Parathyroid adenoma (tissue), 2 donors: ENCODE results near the gene RAB4B.
"Not testable (repeated sequence)": the region's sequence is repeated elsewhere in the genome, so short reads cannot be mapped to it uniquely, and the experiment has no call there.

Experiments used
- H2AFZ ChIP-seq: fragments of 300-600 bp; sonication (generic); one replicate; pipeline ENCODE4 v1.7.0; 2017; ENCODE audit warnings: antibody characterized with exemption, mild to moderate bottlenecking
- H3K27ac ChIP-seq: fragments of 300-600 bp; sonication (generic); one replicate; pipeline ENCODE4 v1.7.0; 2017
- H3K27me3 ChIP-seq: fragments of 300-600 bp; sonication (generic); one replicate; pipeline ENCODE4 v1.7.0; 2017; ENCODE audit warnings: low read length; ENCODE audit not compliant: control insufficient read depth, insufficient read depth
- H3K36me3 ChIP-seq: fragments of 300-600 bp; sonication (generic); one replicate; pipeline ENCODE4 v1.7.0; 2017; ENCODE audit warnings: low read length; ENCODE audit not compliant: control insufficient read depth, insufficient read depth
- H3K4me1 ChIP-seq: fragments of 300-600 bp; sonication (generic); one replicate; pipeline ENCODE4 v1.7.0; 2017; ENCODE audit warnings: control low read depth
- H3K4me2 ChIP-seq: fragments of 300-600 bp; sonication (generic); one replicate; pipeline ENCODE4 v1.7.0; 2017; ENCODE audit warnings: low read length
- H3K4me3 ChIP-seq: fragments of 300-600 bp; sonication (generic); one replicate; pipeline ENCODE4 v1.7.0; 2017; ENCODE audit warnings: low read depth, low read length
- H3K79me2 ChIP-seq: fragments of 300-600 bp; sonication (generic); one replicate; pipeline ENCODE4 v1.7.0; 2017; ENCODE audit warnings: control low read depth
- H3K9ac ChIP-seq: fragments of 300-600 bp; sonication (generic); one replicate; pipeline ENCODE4 v1.7.0; 2017; ENCODE audit warnings: mild to moderate bottlenecking
- H3K9me3 ChIP-seq: fragments of 300-600 bp; sonication (generic); one replicate; pipeline ENCODE4 v1.7.0; 2017; ENCODE audit warnings: low read length; ENCODE audit not compliant: control insufficient read depth
- TF ChIP-seq, protein P1 (sequence below): fragments of 300-600 bp; sonication (generic); IDR thresholded peaks from one replicate; pipeline ENCODE4 v1.7.0; 2017; ENCODE audit warnings: antibody characterized with exemption, mild to moderate bottlenecking
- donor health status: primary hyperparathyroidism.

RAB4B gene

DNA sequence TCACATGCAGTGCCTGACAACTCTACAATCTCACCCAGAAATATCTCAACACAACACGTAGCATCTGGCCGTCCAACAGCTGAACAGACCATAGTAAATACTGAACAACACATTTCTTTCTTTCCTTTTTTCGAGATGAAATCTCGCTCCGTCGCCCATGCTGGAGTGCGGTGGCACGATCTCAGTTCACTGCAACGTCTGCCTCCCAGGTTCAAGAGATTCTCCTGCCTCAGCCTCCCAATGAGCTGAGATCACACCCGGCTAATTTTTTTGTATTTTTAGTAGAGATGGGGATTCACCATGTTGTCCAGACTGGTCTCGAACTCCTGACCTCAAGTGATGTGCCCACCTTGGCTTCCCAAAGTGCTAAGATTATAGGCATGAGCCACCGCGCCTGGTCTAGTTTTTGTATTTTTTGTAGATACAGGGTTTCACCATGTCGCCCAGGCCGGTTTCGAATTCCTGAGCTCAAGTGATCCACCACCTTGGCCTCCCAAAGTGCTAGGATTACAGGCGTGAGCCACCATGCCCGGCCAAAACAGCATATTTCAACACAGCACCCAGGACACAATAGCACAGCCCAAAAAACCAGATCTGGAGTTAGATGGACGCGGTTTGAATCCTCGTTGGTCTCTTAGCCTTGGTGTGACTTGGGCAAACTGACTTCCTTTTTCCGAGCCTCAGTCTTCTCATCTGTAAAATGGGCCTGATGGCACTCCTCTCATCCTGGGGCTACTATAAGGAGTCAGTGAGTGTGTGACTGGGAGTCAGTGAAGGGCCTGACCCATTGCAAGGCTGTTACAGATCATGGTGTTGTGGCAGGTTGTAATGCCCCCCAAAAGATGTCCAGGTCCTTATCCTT, 49.6 kb downstream of the RAB4B start:
- TF ChIP-seq, protein P1, sequence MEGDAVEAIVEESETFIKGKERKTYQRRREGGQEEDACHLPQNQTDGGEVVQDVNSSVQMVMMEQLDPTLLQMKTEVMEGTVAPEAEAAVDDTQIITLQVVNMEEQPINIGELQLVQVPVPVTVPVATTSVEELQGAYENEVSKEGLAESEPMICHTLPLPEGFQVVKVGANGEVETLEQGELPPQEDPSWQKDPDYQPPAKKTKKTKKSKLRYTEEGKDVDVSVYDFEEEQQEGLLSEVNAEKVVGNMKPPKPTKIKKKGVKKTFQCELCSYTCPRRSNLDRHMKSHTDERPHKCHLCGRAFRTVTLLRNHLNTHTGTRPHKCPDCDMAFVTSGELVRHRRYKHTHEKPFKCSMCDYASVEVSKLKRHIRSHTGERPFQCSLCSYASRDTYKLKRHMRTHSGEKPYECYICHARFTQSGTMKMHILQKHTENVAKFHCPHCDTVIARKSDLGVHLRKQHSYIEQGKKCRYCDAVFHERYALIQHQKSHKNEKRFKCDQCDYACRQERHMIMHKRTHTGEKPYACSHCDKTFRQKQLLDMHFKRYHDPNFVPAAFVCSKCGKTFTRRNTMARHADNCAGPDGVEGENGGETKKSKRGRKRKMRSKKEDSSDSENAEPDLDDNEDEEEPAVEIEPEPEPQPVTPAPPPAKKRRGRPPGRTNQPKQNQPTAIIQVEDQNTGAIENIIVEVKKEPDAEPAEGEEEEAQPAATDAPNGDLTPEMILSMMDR: no peak
- Histone ChIP-seq H3K36me3 (no peaks in the 10 kb centered on the region), H3K27me3 (no peaks in the 10 kb centered on the region), H3K79me2 (no peaks in the 10 kb centered on the region), H2AFZ (no peak overlapping the region), H3K4me2 (no peak overlapping the region), H3K27ac (no peak overlapping the region), H3K9me3 (no peaks in the 10 kb centered on the region), H3K4me1 (no peaks in the 10 kb centered on the region), H3K4me3 (no peak overlapping the region), H3K9ac (no peak overlapping the region)

DNA sequence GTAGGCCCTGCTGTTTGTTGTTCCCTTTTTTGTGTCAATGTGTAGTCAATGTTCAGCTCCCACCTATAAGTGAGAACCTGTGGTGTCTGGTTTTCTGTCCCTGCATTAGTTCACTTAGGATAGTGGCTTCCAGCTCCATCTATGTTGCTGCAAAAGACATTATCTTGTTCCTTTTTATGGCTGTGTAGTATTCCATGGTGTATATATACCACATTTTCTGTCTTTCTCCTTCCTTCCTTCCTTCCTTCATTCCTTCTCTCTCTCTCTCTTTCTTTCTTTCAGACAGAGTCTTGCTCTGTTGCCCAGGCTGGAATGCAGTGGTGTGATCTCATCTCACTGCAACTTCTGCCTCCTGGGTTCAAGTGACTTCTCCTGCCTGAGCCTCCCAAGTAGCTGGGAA, 51.2 kb downstream of the RAB4B start:
- Histone ChIP-seq H3K27ac (no peak overlapping the region), H3K4me3 (no peak overlapping the region), H2AFZ (no peak overlapping the region), H3K4me2 (no peak overlapping the region), H3K79me2 (no peaks in the 10 kb centered on the region), H3K36me3 (no peaks in the 10 kb centered on the region), H3K9ac (no peak overlapping the region), H3K4me1 (no peaks in the 10 kb centered on the region), H3K27me3 (no peaks in the 10 kb centered on the region), H3K9me3 (no peaks in the 10 kb centered on the region)
- TF ChIP-seq, protein P1: no peak

DNA sequence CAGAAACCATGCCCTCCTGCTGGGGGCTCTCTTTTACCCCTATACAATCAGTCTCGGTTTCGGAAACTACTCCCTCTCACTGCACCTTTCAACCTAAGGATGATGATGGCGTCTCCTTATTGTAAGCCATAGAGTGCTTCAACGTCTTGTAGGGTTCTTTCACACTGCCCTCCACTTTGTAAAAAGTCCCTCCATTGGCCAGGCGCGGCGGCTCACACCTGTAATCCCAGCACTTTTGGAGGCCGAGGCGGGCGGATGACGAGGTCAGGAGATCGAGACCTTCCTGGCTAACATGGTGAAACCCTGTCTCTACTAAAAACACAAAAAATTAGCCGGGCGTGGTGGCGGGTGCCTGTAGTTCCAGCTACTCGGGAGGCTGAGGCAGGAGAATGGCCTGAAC, 52.7 kb downstream of the RAB4B start:
- not testable (repeated sequence) for H3K9me3 ChIP-seq, H3K27me3 ChIP-seq, H3K9ac ChIP-seq, H3K4me2 ChIP-seq, H3K4me1 ChIP-seq, H3K4me3 ChIP-seq, H2AFZ ChIP-seq, H3K79me2 ChIP-seq, H3K27ac ChIP-seq, H3K36me3 ChIP-seq

DNA sequence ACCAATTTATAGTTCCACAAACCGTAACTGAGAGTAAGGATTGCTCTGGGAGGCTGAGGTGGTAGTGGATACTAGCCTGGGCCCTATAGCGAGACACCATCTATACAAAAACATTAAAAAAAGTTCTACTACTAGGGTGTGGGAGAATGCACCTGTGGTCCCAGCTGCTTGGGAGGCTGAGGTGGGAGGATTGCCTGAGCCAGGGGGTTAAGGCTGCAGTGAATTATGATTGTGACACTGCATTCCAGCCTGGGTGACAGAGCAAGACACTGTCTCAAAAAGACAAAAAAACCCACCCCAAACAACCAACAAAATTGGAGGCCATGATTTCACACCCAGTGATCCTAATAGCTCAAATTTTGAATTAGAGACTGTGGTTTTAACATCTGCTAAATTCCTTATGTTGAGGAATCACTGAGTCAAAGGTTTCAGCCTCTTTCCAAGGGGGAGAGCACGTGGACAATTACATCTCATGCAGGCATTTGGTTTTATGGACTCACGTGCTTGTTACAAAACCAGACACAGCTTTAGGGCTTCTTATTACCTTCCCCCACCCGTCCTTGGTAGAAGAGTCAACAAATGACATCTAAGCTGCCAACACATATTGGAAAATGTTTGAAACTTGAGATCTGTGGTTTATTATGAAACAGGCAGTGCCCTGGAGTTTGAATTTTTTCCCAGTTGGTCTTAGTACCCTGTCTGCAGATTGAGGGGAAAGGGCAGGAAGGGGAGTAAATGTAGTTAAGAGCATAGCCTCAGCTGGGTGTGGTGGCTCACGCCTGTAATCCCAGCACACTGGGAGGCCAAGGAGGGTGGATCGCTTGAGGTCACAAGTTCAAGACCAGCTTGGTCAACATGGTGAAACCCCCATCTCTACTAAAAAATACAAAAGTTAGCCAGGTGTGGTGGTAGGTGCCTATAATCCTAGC, 53.7 kb downstream of the RAB4B start:
- Histone ChIP-seq H3K36me3 (no peaks in the 10 kb centered on the region), H3K9ac (no peak overlapping the region), H3K79me2 (no peaks in the 10 kb centered on the region), H2AFZ (peak overlapping the region; percentile 34), H3K4me3 (no peak overlapping the region), H3K27ac (peak overlapping the region; percentile 22), H3K27me3 (no peaks in the 10 kb centered on the region), H3K4me1 (no peaks in the 10 kb centered on the region), H3K9me3 (no peaks in the 10 kb centered on the region), H3K4me2 (no peak overlapping the region)
- TF ChIP-seq, protein P1: no peak

DNA sequence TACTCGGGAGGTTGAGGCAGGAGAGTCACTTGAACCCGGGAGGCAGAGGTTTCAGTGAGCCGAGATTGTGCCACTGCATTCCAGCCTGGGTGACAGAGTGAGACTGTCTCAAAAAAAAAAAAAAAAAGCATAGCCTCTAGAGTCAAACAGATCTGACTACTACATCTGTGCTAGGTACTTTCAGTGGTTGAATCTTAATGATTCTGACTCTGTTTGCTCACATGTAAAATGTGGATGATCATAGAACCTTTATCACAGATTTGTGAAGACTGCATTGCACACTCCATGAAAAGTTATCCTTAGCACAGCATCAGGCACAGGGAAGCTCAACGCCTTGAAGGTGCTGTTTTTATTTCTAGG, 54.4 kb downstream of the RAB4B start:
- not testable (repeated sequence) for H3K4me2 ChIP-seq, H3K36me3 ChIP-seq, H3K9ac ChIP-seq, H3K4me1 ChIP-seq, H3K27me3 ChIP-seq, H2AFZ ChIP-seq, H3K27ac ChIP-seq, H3K4me3 ChIP-seq, H3K9me3 ChIP-seq, H3K79me2 ChIP-seq

DNA sequence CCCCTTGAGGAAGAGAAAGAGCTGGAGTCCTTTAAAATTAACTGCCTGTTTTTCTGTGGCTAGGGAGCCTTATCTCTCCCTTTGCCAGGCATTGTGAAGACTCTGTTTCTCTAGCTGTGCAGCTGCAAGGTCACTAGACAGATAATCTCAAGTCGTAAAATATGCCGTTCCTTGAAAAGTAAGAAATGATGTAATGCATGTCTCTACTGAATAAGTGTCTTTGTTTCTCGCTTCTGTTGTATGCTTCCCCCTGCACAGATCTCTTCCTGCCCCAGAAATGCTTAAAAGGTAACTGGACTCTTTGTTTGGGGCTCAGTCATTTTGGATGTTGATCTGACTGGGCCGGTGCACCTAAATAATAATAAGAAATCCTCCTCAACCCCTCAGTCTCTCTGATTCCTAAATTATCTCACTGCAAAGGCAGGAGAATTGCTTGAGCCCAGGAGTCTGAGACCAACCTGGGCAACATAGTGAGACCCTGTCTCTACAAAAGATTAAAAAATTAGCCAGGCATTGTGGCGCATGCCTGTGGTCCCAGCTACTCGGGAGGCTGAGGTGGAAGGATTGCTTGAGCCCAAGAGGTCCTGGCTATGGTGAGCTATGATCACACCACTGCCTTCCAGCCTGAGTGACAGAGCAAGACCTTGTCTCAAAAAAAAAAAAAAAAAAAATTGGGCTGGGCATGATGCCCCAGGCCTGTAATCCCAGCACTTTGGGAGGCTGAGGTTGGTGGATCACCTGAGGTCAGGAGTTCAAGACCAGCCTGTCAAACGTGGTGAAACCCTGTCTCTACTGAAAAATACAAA, 55.9 kb downstream of the RAB4B start:
- H3K27ac ChIP-seq, H3K9me3 ChIP-seq, H3K4me3 ChIP-seq, H3K4me1 ChIP-seq, H3K36me3 ChIP-seq, H3K79me2 ChIP-seq, H3K9ac ChIP-seq, H3K4me2 ChIP-seq, H3K27me3 ChIP-seq, H2AFZ ChIP-seq: not testable (repeated sequence)
